ENCODE measurements around the gene UQCRC1. TPM values are rescaled to one million over a fixed set of nuclear protein-coding genes. Genes with fewer than 3 reads are reported as not detected.

The UQCRC1 gene
- total and polyA plus RNA-seq, 12 donors: 723 to 1,330 (median 1,035) TPM

- Histone ChIP-seq H3K4me3 (no peak overlapping the region), H3K27ac (peak overlapping the region in 9 of 10 donors; percentile 21 to 93 (median 86)), H3K27me3 (peaks cover 0 to 28% (median 0%) of the 10 kb centered on the region in 7 donors), H3K4me1 (peaks cover 37 to 72% (median 67%) of the 10 kb centered on the region in 9 donors), H3K36me3 (peaks cover 8 to 38% (median 22%) of the 10 kb centered on the region in 9 donors), H3K9me3 (no peaks in the 10 kb centered on the region)
- whole genome bisulfite sequencing, 2 donors: 72% methylated on average over 5 of the region's 5 CpGs
- no peak for ATAC-seq
- intact Hi-C loops (cut with DNase I): loop anchor here in 1 of 10 donors (5.0 kb wide), 1 partner anchor 129 kb away; a partner anchor contains a TSS
- no peak for TF ChIP-seq CTCF (IDR thresholded peaks at IDR 0.05)
- no peak for DNase-seq
Measured at GRCh38 chr3:48596157-48596556, 13.3 kb downstream of the UQCRC1 start.

GRCh38 chr3:48595526-48596121 lies 13.8 kb downstream of the UQCRC1 start:
- no peaks in the 10 kb centered on the region for H3K9me3 ChIP-seq
- ATAC-seq (peak in 2 of 8 donors; percentile 3 to 9), DNase-seq (peak in 1 of 2 donors; percentile 62)
- peaks cover 0 to 28% (median 0%) of the 10 kb centered on the region in 7 donors for H3K27me3 ChIP-seq
- H3K27ac ChIP-seq: peak overlapping the region in 6 of 10 donors; percentile 80 to 93 (median 86)
- intact Hi-C loops (cut with DNase I): loop anchor here in 1 of 10 donors (5.0 kb wide), 1 partner anchor 128 kb away; a partner anchor contains a TSS
- WGBS, 2 donors: 39 to 41% methylated on average over 10 of the region's 10 CpGs
- H3K36me3 ChIP-seq: peaks cover 3 to 33% (median 16%) of the 10 kb centered on the region in 9 donors
- H3K4me3 ChIP-seq: peak overlapping the region in 6 of 10 donors; percentile 41 to 55 (median 46)
- peaks cover 36 to 67% (median 62%) of the 10 kb centered on the region in 9 donors for H3K4me1 ChIP-seq
- TF ChIP-seq CTCF (IDR thresholded peaks at IDR 0.05): no peak

- no peak for ATAC-seq
- TF ChIP-seq CTCF (IDR thresholded peaks at IDR 0.05): no peak
- intact Hi-C loops (cut with DNase I): loop anchor here in 1 of 10 donors (5.0 kb wide), 1 partner anchor 128 kb away; a partner anchor contains a TSS
- WGBS, 2 donors: 3 to 9% methylated on average over 32 to 35 of the region's 35 CpGs
- H3K9me3 ChIP-seq: no peaks in the 10 kb centered on the region
- peak within 1 kb of the TSS in 9 of 10 donors; percentile 21 to 55 (median 44) for H3K4me3 ChIP-seq
- DNase-seq: peak in 1 of 2 donors; percentile 33
- peaks cover 0 to 27% (median 11%) of the 10 kb centered on the region in 9 donors for H3K36me3 ChIP-seq
- peak within 1 kb of the TSS in 8 of 10 donors; percentile 28 to 93 (median 84) for H3K27ac ChIP-seq
- peaks cover 36 to 62% (median 57%) of the 10 kb centered on the region in 9 donors for H3K4me1 ChIP-seq
- H3K27me3 ChIP-seq: peaks cover 0 to 28% (median 0%) of the 10 kb centered on the region in 7 donors
Measured at GRCh38 chr3:48595075-48595525, 14.3 kb downstream of the UQCRC1 start, which contains the start of gene COL7A1. TSS of gene COL7A1 (minus strand) at chr3:48595329. CDS start at chr3:48595159, 170 bp downstream.

- Histone ChIP-seq H3K9me3 (no peaks in the 10 kb centered on the region), H3K27me3 (peaks cover 0 to 28% (median 0%) of the 10 kb centered on the region in 7 donors), H3K4me3 (peak overlapping the region in 9 of 10 donors; percentile 21 to 55 (median 44)), H3K4me1 (peaks cover 31 to 56% (median 51%) of the 10 kb centered on the region in 9 donors), H3K36me3 (peaks cover 0 to 22% (median 7%) of the 10 kb centered on the region in 9 donors), H3K27ac (peak overlapping the region in 5 of 10 donors; percentile 28 to 93 (median 36))
- ATAC-seq (peak in 1 of 8 donors; percentile 1), DNase-seq (no peak)
- TF ChIP-seq CTCF (IDR thresholded peaks at IDR 0.05): no peak
- intact Hi-C loops (cut with DNase I): loop anchor here in 1 of 10 donors (5.0 kb wide), 1 partner anchor 127 kb away; a partner anchor contains a TSS
- 43 to 50% methylated on average over 39 of the region's 39 CpGs for WGBS, 2 donors
Measured at GRCh38 chr3:48594417-48595049, 14.9 kb downstream of the UQCRC1 start.
